Cardiac fibroblast (primary cell): ENCODE measurements around the gene TNIK.

Experiments
- DNase-seq, 2 donors: peaks; one replicate each; pipeline versions ENCODE4 v3.0.0 to v3.0.0-alpha.2; 2010; ENCODE audit warnings: low read depth in 2 of 2
- H3K4me3 ChIP-seq, 2 donors: replicated peaks in 1 of 2; 1 replicate in 1 of 2; 2 replicates in 1 of 2; pipeline ENCODE4 v1.5.1; 2011; ENCODE audit warnings: low read depth in 2 of 2, low read length in 2 of 2, mild to moderate bottlenecking in 2 of 2, moderate library complexity in 1 of 2
- CTCF ChIP-seq: IDR thresholded peaks from one replicate; pipeline ENCODE4 v1.5.1; 2011; ENCODE audit warnings: low read depth, mild to moderate bottlenecking, low read length, inconsistent platforms

TNIK gene

GRCh38 chr3:171150945-171151344 lies 309.3 kb downstream of the TNIK start:
- no peak for TF ChIP-seq CTCF
- no peak for DNase-seq
- no peak overlapping the region for H3K4me3 ChIP-seq

GRCh38 chr3:171149526-171150116 lies 310.6 kb downstream of the TNIK start:
- H3K4me3 ChIP-seq = no peak overlapping the region
- no peak for TF ChIP-seq CTCF
- DNase-seq = no peak

- no peak for TF ChIP-seq CTCF
- no peak overlapping the region for H3K4me3 ChIP-seq
- no peak for DNase-seq
These were observed 314.4 kb downstream of the TNIK start for GRCh38 chr3:171145798-171146197.

GRCh38 chr3:171142985-171143384 lies 317.2 kb downstream of the TNIK start:
- H3K4me3 ChIP-seq = no peak overlapping the region
- peak; percentile 16 to 60 for DNase-seq
- TF ChIP-seq CTCF = no peak

- TF ChIP-seq CTCF = no peak
- no peak overlapping the region for H3K4me3 ChIP-seq
- DNase-seq = no peak
These were observed 320.0 kb downstream of the TNIK start for GRCh38 chr3:171140246-171140645.

GRCh38 chr3:171138027-171138426 lies 322.2 kb downstream of the TNIK start:
- no peak for DNase-seq
- no peak overlapping the region for H3K4me3 ChIP-seq
- no peak for TF ChIP-seq CTCF

- no peak overlapping the region for H3K4me3 ChIP-seq
- peak; percentile 4 to 36 for DNase-seq
- TF ChIP-seq CTCF = no peak
These were observed 324.7 kb downstream of the TNIK start for GRCh38 chr3:171135549-171135948.
